Stimulated activated naive CD4-positive, alpha-beta T cell (primary cell): ENCODE data around the gene CFAP70.
"Not testable (repeated sequence)": the region's sequence is repeated elsewhere in the genome, so short reads cannot be mapped to it uniquely, and the experiment has no call there.

ENCODE experiments used
- DNase-seq, 6 experiments: peaks; one replicate each; lab custom pipeline; 2025; lab: John Stamatoyannopoulos, UW

The CFAP70 gene

GRCh38 chr10:73358331-73359279 lies at the start of gene CFAP70:
Gene CFAP70 (minus strand): TSS chr10:73358864. CDS start chr10:73354796, 4,068 bp downstream.
- DNase-seq = peak; percentile 77 to 96 (median 92)

- DNase-seq = no peak
These were observed 49.4 kb upstream of the CFAP70 start for GRCh38 chr10:73408061-73408460.

GRCh38 chr10:73407495-73407894 lies 48.8 kb upstream of the CFAP70 start:
- DNase-seq = no peak

GRCh38 chr10:73406846-73407245 lies 48.2 kb upstream of the CFAP70 start:
- DNase-seq = no peak

- no peak for DNase-seq
These were observed 46.9 kb upstream of the CFAP70 start for GRCh38 chr10:73405556-73405955.

- DNase-seq = no peak
These were observed 46.0 kb upstream of the CFAP70 start for GRCh38 chr10:73404690-73405089.

GRCh38 chr10:73401636-73402035 lies 43.0 kb upstream of the CFAP70 start:
- no peak for DNase-seq

GRCh38 chr10:73399063-73399462 lies 40.4 kb upstream of the CFAP70 start:
- no peak for DNase-seq

- DNase-seq = no peak
These were observed 39.4 kb upstream of the CFAP70 start for GRCh38 chr10:73398024-73398423.

- DNase-seq = not testable (repeated sequence)
These were observed 35.7 kb upstream of the CFAP70 start for GRCh38 chr10:73394325-73394724.

- DNase-seq = no peak
These were observed 29.6 kb upstream of the CFAP70 start for GRCh38 chr10:73388228-73388627.

- no peak for DNase-seq
These were observed 27.9 kb upstream of the CFAP70 start for GRCh38 chr10:73386583-73386982.

GRCh38 chr10:73379064-73379748 lies 20.5 kb upstream of the CFAP70 start:
- no peak for DNase-seq

GRCh38 chr10:73376679-73377078 lies 18.0 kb upstream of the CFAP70 start:
- DNase-seq = no peak

GRCh38 chr10:73368238-73368637 lies 9.6 kb upstream of the CFAP70 start:
- DNase-seq = no peak

- no peak for DNase-seq
These were observed 8.0 kb upstream of the CFAP70 start for GRCh38 chr10:73366381-73367298.

- no peak for DNase-seq
These were observed 6.3 kb upstream of the CFAP70 start for GRCh38 chr10:73364964-73365363.

GRCh38 chr10:73359492-73359891 lies 828 bp upstream of the CFAP70 start:
- DNase-seq = no peak

- DNase-seq = no peak
These were observed 843 bp downstream of the CFAP70 start for GRCh38 chr10:73357821-73358220.

- no peak for DNase-seq
These were observed 1.5 kb downstream of the CFAP70 start for GRCh38 chr10:73357166-73357565.

GRCh38 chr10:73344269-73344668 lies 14.4 kb downstream of the CFAP70 start:
- DNase-seq = no peak

GRCh38 chr10:73340121-73340520 lies 18.5 kb downstream of the CFAP70 start:
- DNase-seq = no peak
